Measurements from ENCODE around the gene SDK1. TPM values are rescaled to one million over a fixed set of nuclear protein-coding genes. Genes with fewer than 3 reads are reported as not detected.

Gene SDK1
- total and polyA plus RNA-seq, 11 donors, result 2.2 to 5.8 (median 3.4) TPM

- DNase-seq (no peak), ATAC-seq (no peak)
- intact Hi-C loops (cut with DNase I), result no loop called here
- Histone ChIP-seq H3K27ac (no peak overlapping the region), H3K9me3 (peaks cover 0 to 10% (median 0%) of the 10 kb centered on the region in 12 donors), H3K36me3 (no peaks in the 10 kb centered on the region), H3K4me1 (no peaks in the 10 kb centered on the region), H3K4me3 (no peak overlapping the region), H3K27me3 (peaks cover 0 to 7% (median 0%) of the 10 kb centered on the region in 9 donors)
- no peak for TF ChIP-seq POLR2A (IDR thresholded peaks at IDR 0.05)
- no peak for TF ChIP-seq CTCF (IDR thresholded peaks at IDR 0.05)
- 89 to 92% (median 90%) methylated on average over 8 of the region's 8 CpGs for WGBS, 4 donors
These were observed 306.8 kb downstream of the SDK1 start for GRCh38 chr7:3607847-3608246.

DNA sequence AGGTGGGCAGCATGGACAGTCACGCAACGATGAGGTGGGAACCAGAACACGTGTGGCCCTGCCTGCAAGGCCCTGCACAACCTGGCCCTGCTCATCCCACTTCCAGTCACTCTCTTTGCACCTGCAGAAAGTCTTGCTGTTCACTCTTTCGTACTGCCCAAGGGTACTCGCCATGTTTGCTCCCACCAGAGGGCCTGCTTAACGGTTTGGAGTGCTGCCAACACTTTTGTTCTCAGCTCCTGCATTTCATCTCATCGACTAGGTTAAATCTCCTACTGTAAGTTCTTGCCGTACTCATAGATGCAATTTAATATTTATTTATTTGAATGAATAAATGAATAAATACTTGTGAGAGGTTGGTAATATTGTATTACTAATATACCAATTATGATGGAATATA is 315.3 kb downstream of the SDK1 start:
- Histone ChIP-seq H3K4me1 (no peaks in the 10 kb centered on the region), H3K27ac (no peak overlapping the region), H3K9me3 (peaks cover 0 to 7% (median 0%) of the 10 kb centered on the region in 12 donors), H3K36me3 (no peaks in the 10 kb centered on the region), H3K4me3 (no peak overlapping the region), H3K27me3 (peaks cover 0 to 4% (median 0%) of the 10 kb centered on the region in 9 donors)
- ATAC-seq, result no peak
- TF ChIP-seq CTCF (IDR thresholded peaks at IDR 0.05) (no peak), POLR2A (IDR thresholded peaks at IDR 0.05) (no peak)
- 76 to 80% (median 77%) methylated on average over 8 of the region's 8 CpGs for WGBS, 4 donors
- DNase-seq, result no peak
- intact Hi-C loops (cut with DNase I), result no loop called here

- H3K9me3 ChIP-seq, result peaks cover 0 to 24% (median 10%) of the 10 kb centered on the region in 12 donors
- H3K27me3 ChIP-seq, result no peaks in the 10 kb centered on the region
- no peak for DNase-seq
- H3K4me1 ChIP-seq, result no peaks in the 10 kb centered on the region
- H3K27ac ChIP-seq, result no peak overlapping the region
- H3K4me3 ChIP-seq, result no peak overlapping the region
- intact Hi-C loops (cut with DNase I), result loop anchor here in 1 of 10 donors (10.0 kb wide), 1 partner anchor 55 kb away; no protein-coding TSS in a partner anchor
- ATAC-seq, result no peak
- TF ChIP-seq POLR2A (IDR thresholded peaks at IDR 0.05) (no peak), CTCF (IDR thresholded peaks at IDR 0.05) (no peak)
- no peaks in the 10 kb centered on the region for H3K36me3 ChIP-seq
These were observed 329.0 kb downstream of the SDK1 start for GRCh38 chr7:3630081-3630480.

- intact Hi-C loops (cut with DNase I), result loop anchor here in 1 of 10 donors (10.0 kb wide), 1 partner anchor 60 kb away; no protein-coding TSS in a partner anchor
- no peaks in the 10 kb centered on the region for H3K27me3 ChIP-seq
- H3K9me3 ChIP-seq, result peaks cover 0 to 22% (median 10%) of the 10 kb centered on the region in 12 donors
- no peaks in the 10 kb centered on the region for H3K4me1 ChIP-seq
- ATAC-seq, result no peak
- H3K27ac ChIP-seq, result no peak overlapping the region
- DNase-seq, result no peak
- H3K4me3 ChIP-seq, result no peak overlapping the region
- no peaks in the 10 kb centered on the region for H3K36me3 ChIP-seq
- TF ChIP-seq CTCF (IDR thresholded peaks at IDR 0.05) (no peak), POLR2A (IDR thresholded peaks at IDR 0.05) (no peak)
These were observed 333.3 kb downstream of the SDK1 start for GRCh38 chr7:3634396-3634795.
